DOHH2 (cell line): Measurements from ENCODE around the gene RNU2-63P.

Source experiments
- CTCF ChIP-seq: fragments of 200-600 bp; sonication (generic); IDR thresholded peaks from one replicate; pipeline ENCODE4 v1.5.1; 2014; ENCODE audit warnings: antibody characterized with exemption, mild to moderate bottlenecking, low read depth, low read length; ENCODE audit not compliant: poor library complexity, severe bottlenecking
- EZH2phosphoT487 ChIP-seq: fragments of 200-600 bp; sonication (generic); IDR thresholded peaks from 2 replicates; pipeline ENCODE4 v1.6.1; 2017; ENCODE audit warnings: borderline replicate concordance, mild to moderate bottlenecking, antibody characterized with exemption, low read length, moderate library complexity, mixed read lengths

GRCh38 chr2:88016086-88016959 lies at the start of gene RNU2-63P:
- TF ChIP-seq CTCF (no peak), EZH2phosphoT487 (no peak)
